Neural cell (in vitro differentiated cells): Measurements from ENCODE around the gene MKNK1.

Source experiments
- CTCF ChIP-seq: fragments of 450-650 bp; IDR thresholded peaks from 2 replicates; pipeline ENCODE4 v1.5.1; 2014; ENCODE audit warnings: antibody characterized with exemption, mild to moderate bottlenecking, moderate library complexity; ENCODE audit not compliant: poor library complexity, severe bottlenecking
- EP300 ChIP-seq: fragments of 450-650 bp; conservative IDR thresholded peaks from 2 replicates; pipeline ENCODE4 v1.6.1; 2014; ENCODE audit warnings: antibody characterized with exemption, mild to moderate bottlenecking, moderate library complexity; ENCODE audit not compliant: poor library complexity, severe bottlenecking
- EZH2 ChIP-seq: fragments of 200-600, 300-800 bp; shearing (Covaris generic), sonication (generic); IDR thresholded peaks from 2 replicates; pipeline ENCODE4 v1.6.1; 2014; ENCODE audit warnings: antibody characterized with exemption, low read length, borderline replicate concordance, mild to moderate bottlenecking; ENCODE audit not compliant: insufficient read depth, poor library complexity, severe bottlenecking
- POLR2AphosphoS5 ChIP-seq: IDR thresholded peaks from 2 replicates; pipeline ENCODE4 v1.6.1; 2012
- RAD21 ChIP-seq: fragments of 450-650 bp; conservative IDR thresholded peaks from 2 replicates; pipeline ENCODE4 v1.6.1; 2014; ENCODE audit warnings: antibody characterized with exemption, mild to moderate bottlenecking, moderate library complexity
- REST ChIP-seq: IDR thresholded peaks from 2 replicates; pipeline ENCODE4 v1.6.1; 2012; ENCODE audit warnings: borderline replicate concordance
- SMC3 ChIP-seq: fragments of 450-650 bp; conservative IDR thresholded peaks from 2 replicates; pipeline ENCODE4 v1.6.1; 2014; ENCODE audit warnings: antibody characterized with exemption, mild to moderate bottlenecking, moderate library complexity; ENCODE audit not compliant: poor library complexity
- TAF1 ChIP-seq: IDR thresholded peaks from 2 replicates; pipeline ENCODE4 v1.6.1; 2012; ENCODE audit warnings: low read depth

GRCh38 chr1:46513536-46513935, 90.5 kb downstream of the MKNK1 start:
- TF ChIP-seq EZH2 (no peak), POLR2AphosphoS5 (no peak), CTCF (no peak), TAF1 (no peak), REST (no peak), EP300 (no peak), RAD21 (no peak), SMC3 (no peak)
